NCI-H1092 treated with DMSO at 0.1 percent for 48 hours (cell line): Measurements from ENCODE around the gene RAI1.
A peak's percentile ranks its signal among the peaks of the same experiment; 100 is the strongest.

Experiments
- DNase-seq: peaks from one replicate; lab custom pipeline; 2025; lab: John Stamatoyannopoulos, UW

RAI1 gene

GRCh38 chr17:17846003-17846402, 164.7 kb downstream of the RAI1 start:
- DNase-seq = no peak

- DNase-seq = no peak
Measured at GRCh38 chr17:17846645-17847044, 165.4 kb downstream of the RAI1 start.

GRCh38 chr17:17847118-17847689, 165.9 kb downstream of the RAI1 start:
- DNase-seq = no peak

GRCh38 chr17:17847726-17848125, 166.5 kb downstream of the RAI1 start:
- no peak for DNase-seq

- no peak for DNase-seq
Measured at GRCh38 chr17:17848311-17849082, 167.2 kb downstream of the RAI1 start.

- DNase-seq = no peak
Measured at GRCh38 chr17:17849147-17849820, 168.0 kb downstream of the RAI1 start.

GRCh38 chr17:17849845-17850373, 168.7 kb downstream of the RAI1 start:
- no peak for DNase-seq

GRCh38 chr17:17851103-17852002, 170.1 kb downstream of the RAI1 start:
- no peak for DNase-seq

- no peak for DNase-seq
Measured at GRCh38 chr17:17852930-17853329, 171.7 kb downstream of the RAI1 start.

GRCh38 chr17:17853811-17854447, 172.7 kb downstream of the RAI1 start:
- no peak for DNase-seq

GRCh38 chr17:17855976-17856375, 174.7 kb downstream of the RAI1 start:
- DNase-seq = no peak

GRCh38 chr17:17856386-17856785, 175.1 kb downstream of the RAI1 start:
- no peak for DNase-seq

GRCh38 chr17:17857496-17857895, 176.2 kb downstream of the RAI1 start:
- DNase-seq = no peak

- peak; percentile 26 for DNase-seq
Measured at GRCh38 chr17:17859909-17860765, 178.9 kb downstream of the RAI1 start.

GRCh38 chr17:17860766-17861107, 179.5 kb downstream of the RAI1 start:
- no peak for DNase-seq
